C4-2B (cell line): ENCODE measurements around the gene LITAFD.
"Not testable (repeated sequence)": the region's sequence is repeated elsewhere in the genome, so short reads cannot be mapped to it uniquely, and the experiment has no call there.

Experiments used
- H3K27ac ChIP-seq: fragments of 450-650 bp; 2 replicates; pipeline ENCODE4 v1.5.1; 2017
- ZFX ChIP-seq: fragments of 450-650 bp; IDR thresholded peaks from 2 replicates; pipeline ENCODE4 v1.6.1; 2017
- TF ChIP-seq, protein P1 (sequence below): fragments of 450-650 bp; conservative IDR thresholded peaks from 2 replicates; pipeline ENCODE4 v1.5.1; 2017; ENCODE audit warnings: mild to moderate bottlenecking

Gene LITAFD

DNA sequence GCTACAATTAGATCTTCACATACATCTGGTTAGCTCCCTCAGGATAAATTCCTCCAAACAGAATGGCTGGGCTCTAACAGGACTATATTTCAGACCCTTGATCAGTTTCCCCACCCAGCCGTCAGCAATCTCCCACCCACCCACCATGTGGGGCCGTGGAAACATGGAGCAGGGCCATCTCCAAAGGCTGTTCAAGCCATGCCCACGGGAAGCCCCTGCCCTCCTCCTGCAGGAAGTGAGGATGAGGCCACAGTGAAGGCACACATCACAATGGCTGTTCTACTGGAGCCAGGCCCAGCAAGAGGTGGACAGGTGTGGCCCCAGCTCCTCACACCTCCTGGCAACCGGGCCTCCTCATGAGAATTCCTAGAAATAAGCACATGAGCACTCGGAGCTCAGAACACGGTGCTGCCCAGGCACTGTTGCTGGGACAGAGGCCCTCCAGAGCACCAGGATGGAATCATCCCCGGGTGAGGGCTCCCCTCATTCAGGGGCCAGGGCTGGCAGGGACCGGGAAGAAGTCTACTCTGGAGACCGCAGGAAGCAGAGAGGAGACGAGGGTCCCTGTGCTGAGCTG is at the start of gene LITAFD:
LITAFD (plus strand) TSS at position 311 of the 577 bp plus-strand sequence. CDS start 2,005 bp downstream, outside the sequence.
- no peak for TF ChIP-seq ZFX
- TF ChIP-seq, protein P1, sequence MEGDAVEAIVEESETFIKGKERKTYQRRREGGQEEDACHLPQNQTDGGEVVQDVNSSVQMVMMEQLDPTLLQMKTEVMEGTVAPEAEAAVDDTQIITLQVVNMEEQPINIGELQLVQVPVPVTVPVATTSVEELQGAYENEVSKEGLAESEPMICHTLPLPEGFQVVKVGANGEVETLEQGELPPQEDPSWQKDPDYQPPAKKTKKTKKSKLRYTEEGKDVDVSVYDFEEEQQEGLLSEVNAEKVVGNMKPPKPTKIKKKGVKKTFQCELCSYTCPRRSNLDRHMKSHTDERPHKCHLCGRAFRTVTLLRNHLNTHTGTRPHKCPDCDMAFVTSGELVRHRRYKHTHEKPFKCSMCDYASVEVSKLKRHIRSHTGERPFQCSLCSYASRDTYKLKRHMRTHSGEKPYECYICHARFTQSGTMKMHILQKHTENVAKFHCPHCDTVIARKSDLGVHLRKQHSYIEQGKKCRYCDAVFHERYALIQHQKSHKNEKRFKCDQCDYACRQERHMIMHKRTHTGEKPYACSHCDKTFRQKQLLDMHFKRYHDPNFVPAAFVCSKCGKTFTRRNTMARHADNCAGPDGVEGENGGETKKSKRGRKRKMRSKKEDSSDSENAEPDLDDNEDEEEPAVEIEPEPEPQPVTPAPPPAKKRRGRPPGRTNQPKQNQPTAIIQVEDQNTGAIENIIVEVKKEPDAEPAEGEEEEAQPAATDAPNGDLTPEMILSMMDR = no peak
- H3K27ac ChIP-seq = no peak within 1 kb of the TSS

DNA sequence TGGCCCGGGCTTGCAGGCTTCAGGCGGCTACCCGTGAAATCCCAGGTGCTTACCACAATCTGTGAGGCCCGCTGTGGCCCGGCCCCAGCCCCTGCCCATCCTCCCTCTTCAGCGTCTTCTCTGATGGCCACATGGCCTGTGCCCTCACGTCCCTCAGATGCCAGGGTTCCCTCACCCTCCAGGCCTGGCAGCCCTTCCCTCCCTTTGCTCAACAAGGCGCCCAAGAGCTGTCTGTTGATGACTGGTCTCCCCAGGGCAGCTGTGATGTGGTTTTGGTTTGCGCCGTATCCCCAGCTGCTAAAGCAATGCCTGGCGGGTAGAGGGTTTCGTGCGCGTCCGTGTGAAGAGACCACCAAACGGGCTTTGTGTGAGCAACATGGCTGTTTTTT is 49.4 kb upstream of the LITAFD start:
- no peak overlapping the region for H3K27ac ChIP-seq
- no peak for TF ChIP-seq ZFX
- TF ChIP-seq, protein P1 = no peak

DNA sequence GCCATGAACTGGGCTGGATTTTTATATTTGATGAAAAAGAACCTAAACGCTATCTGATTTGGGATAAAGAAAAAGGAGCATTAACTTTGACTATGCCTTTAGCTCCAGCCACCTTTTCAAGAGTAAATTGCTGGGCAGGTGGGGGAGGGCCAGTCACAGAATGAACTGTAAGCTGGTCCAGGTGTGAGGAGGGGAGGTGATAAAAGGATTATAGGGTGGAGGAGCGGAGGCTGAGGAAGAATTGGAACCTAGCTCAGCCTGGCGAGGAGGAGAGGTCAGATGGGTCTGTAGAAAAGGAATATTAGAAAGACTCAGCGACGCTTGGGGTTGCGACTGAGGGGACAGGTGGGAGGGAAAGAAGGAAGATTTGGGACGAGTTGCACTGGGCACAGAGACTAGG is 45.4 kb upstream of the LITAFD start:
- H3K27ac ChIP-seq = not testable (repeated sequence)

DNA sequence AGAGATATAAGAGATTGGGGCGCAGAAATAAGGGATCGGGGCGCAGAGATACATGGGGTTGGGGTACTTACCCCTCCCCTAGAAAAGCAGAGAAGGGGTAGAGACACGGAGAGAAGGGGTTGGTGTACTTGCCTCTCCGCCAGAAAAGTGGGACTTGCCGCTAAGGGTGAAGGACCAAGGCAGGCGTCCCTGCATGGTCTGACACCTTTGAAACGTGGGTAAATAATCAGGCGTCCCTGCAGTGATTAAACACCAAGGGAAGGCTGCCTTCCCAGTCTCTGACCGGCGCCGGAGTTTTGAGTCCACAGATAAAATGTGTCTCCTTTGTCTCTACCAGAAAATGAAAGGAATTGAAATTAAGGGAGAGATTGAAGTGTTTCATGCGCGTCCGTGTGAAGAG is 44.6 kb upstream of the LITAFD start:
- H3K27ac ChIP-seq = not testable (repeated sequence)

DNA sequence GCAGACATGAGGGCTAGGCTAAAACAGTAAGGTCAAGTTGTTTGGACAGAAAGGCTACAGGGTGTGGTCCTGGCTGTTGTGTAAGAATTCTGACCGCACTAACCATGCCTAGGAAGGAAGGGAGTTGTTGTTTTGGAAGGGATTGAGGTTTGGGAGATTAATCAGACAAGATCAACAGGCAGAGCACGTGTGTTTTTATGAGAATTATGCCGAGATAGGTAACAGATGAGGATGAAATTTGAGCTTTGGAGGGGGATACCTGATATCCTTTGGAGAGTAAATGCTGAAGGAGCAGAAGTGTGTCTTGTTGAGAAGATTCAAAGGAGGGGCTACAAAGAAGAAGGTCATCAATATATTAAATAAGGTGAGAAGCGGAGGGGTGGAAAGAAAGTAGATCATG is 40.1 kb upstream of the LITAFD start:
- not testable (repeated sequence) for H3K27ac ChIP-seq

DNA sequence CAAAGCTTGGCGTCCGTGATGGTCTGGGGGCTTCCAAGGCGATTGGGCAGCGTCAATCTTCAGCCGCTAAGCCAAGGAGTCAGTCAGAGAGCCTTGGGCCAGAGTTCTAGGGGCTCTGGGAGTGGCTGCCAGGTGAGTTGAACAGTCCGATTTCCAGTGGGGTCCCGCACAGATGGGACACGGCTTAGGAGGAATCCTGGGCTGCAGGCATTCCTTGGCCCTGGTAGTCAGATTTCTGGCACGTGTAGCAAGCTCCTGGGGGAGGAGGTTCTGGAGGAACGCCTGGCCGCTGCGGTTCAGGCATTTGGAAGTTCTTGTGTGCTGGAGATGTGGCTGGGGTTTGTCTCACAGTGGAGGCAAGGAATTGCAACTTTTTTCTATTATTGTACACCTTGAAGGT is 38.9 kb upstream of the LITAFD start:
- H3K27ac ChIP-seq = not testable (repeated sequence)

DNA sequence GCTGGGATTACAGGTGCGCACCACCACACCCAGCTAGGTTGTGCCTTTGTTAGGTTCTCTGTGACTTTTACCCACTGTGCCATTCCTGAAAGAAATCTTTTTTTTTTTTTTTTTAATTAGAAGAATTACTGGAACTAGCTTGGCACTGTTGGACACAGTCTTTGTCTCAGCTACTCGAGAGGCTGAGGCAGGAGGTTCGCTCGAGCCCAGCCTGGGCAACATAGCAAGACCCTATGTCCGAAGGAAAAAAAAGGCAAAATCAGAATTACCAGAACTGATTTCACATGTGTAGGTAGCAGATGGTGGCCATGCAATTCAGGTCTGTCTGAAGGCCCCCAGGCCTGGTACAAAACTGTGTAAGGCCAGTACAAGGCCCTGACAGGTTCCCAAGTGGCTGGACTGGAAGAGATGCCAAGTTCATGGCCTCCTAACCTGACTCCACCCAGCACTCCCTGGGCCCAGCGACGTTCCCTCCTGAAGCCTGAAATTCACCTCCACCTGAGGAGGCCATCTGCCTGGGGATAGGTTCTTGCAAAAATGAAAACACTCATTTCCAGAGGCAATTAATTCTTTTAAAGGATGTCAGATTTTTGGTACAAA is 36.4 kb upstream of the LITAFD start:
- TF ChIP-seq, protein P1 = no peak
- TF ChIP-seq ZFX = no peak
- H3K27ac ChIP-seq = no peak overlapping the region

DNA sequence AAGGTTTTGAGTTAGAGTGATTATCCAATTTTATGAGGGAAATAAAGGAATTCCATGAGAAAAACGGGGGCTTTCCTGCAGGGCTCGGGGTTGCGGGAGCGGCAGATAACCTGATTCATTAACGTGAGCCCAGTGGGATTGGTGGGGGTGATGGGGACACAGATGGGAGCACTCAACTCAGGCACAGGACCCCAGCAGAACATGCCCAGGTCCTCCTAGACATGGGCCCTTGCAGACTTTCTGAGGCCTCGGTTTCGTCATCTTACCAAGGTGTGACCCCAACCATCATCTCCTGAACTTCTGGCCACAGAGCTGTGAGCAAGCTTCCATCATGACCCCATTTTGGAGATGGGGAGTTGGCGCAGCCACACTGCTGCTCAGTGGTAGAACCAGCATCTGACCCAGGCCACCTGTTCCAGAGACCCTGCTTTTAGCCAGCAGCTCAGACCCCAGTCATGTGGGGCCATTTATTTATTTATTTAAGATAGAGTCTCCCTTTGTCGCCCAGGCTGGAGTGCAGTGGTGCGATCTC is 35.7 kb upstream of the LITAFD start:
- TF ChIP-seq ZFX = no peak
- TF ChIP-seq, protein P1 = no peak
- H3K27ac ChIP-seq = no peak overlapping the region

DNA sequence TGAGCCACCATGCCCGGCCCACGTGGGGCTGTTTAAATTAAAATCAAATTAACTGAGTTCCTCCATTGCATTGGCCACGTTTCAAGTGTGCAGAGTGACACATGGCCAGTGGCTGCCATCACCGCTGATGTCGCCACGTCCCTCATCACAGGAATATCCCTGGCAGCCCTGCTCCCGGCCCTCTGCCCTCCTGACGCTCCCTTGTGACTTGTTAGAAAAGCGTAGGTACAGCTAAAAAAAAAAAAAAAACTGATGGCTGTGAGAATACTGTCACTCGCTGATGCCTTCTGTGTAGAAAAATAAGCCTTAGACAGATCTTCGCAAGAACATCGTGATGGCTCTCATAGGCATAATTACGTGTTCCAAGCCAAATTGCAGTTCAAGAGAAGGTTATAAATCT is 35.0 kb upstream of the LITAFD start:
- no peak overlapping the region for H3K27ac ChIP-seq

More for the DNA sequence above, 35.0 kb upstream of the LITAFD start:
- TF ChIP-seq, protein P1 = no peak
- TF ChIP-seq ZFX = no peak
